Activated CD4-positive, alpha-beta memory T cell treated with anti-CD3 and anti-CD28 coated beads, Interleukin-2, amount 10 ng/mL, durations not matched to agents 7 days and 5 days (primary cell): ENCODE results near the gene TMEM167A. TPM values are rescaled to one million over a fixed set of nuclear protein-coding genes. Genes with fewer than 3 reads are reported as not detected.
A peak's percentile ranks its signal among the peaks of the same experiment; 100 is the strongest.

ENCODE experiments used
- CTCF ChIA-PET: fragments of 350-600 bp; sonication (Branson Sonifier 250); formaldehyde crosslinking; loops from one replicate; lab custom pipeline; 2021; ENCODE audit warnings: antibody characterized with exemption, inconsistent platforms; lab: Charles Lee
- POLR2A ChIA-PET: fragments of 350-600 bp; sonication (Branson Sonifier 250); formaldehyde crosslinking; loops from one replicate; lab custom pipeline; 2021; ENCODE audit warnings: antibody characterized with exemption; lab: Charles Lee
- DNase-seq: peaks from one replicate; pipeline ENCODE4 v3.0.0-alpha.2; 2020
- H3K27ac Mint-ChIP-seq: one replicate; pipeline ENCODE4 v1.8.0; 2021; ENCODE audit warnings: mild to moderate bottlenecking, mixed read lengths
- H3K27me3 Mint-ChIP-seq: one replicate; pipeline ENCODE4 v1.8.0; 2021; ENCODE audit warnings: mixed read lengths
- H3K36me3 Mint-ChIP-seq: one replicate; pipeline ENCODE4 v1.8.0; 2021; ENCODE audit warnings: low read depth, mixed read lengths
- H3K4me1 Mint-ChIP-seq: one replicate; pipeline ENCODE4 v1.8.0; 2021; ENCODE audit warnings: mixed read lengths
- H3K4me3 Mint-ChIP-seq: one replicate; pipeline ENCODE4 v1.8.0; 2021; ENCODE audit warnings: mild to moderate bottlenecking, mixed read lengths
- H3K9me3 Mint-ChIP-seq: one replicate; pipeline ENCODE4 v1.8.0; 2021; ENCODE audit warnings: mixed read lengths
- total RNA-seq, 2 experiments: library from RNA; stranded (reverse); gene quantifications; one replicate each; pipeline ENCODE4 v1.2.3, GENCODE V29; 2021

Gene TMEM167A
- total RNA-seq = 10 to 100 TPM; 78.4 to 81.2 TPM

DNA sequence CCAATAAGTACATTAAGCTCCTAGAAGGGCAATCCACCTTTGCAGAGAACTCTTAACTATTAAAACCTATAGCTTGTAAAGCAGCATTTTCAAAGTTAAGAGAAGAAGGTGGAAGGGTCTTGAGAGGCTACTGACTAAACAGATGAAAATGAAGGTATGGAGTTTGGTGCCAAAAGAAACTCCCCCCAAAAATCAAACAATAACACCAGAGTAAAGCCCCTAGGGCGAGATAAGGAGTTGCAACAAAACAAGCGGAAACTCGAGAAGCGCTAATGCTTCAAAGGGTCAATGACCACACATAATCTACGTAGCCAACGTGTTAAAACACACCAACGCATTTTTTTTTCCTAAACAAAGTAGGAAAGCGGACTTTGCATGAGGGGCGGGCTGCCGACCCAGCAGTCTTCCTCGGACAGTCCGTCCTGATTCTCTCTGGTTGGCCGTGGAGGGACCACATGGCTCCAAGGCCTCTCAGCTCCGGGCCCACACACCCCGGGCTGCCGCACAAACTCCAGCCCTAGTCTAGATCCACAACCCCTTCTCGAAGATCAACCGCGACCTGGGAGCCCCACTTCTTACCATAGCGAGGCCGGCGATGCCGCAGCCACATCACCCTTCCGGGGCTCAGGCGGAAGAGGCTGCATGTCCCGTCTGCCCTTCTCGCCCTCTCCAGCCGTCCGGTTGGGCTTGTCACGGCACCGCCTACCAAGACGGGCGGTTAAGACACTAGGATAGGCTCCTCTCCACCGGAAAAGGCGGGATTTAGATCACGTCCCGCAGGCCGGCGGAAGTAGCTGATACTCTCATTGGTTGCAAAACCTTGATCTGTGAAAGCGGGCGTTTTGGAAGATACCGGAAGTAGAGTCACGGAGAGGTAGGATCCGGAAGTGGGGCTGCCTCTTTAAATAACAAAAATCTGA lies at the start of gene TMEM167A, which contains the start of gene XRCC4:
TSS of gene TMEM167A (minus strand) at position 653 of the 920 bp plus-strand sequence. CDS start at position 582, 71 bp downstream.
TSS of gene XRCC4 (plus strand) at position 806 of the 920 bp plus-strand sequence. CDS start 27,373 bp downstream, outside the sequence.
- Mint-ChIP-seq H3K36me3 (peaks cover 38% of the 10 kb centered on the region), H3K4me3 (peak within 1 kb of the TSS; percentile 91), H3K9me3 (no peaks in the 10 kb centered on the region), H3K27ac (peak within 1 kb of the TSS; percentile 91), H3K4me1 (peaks cover 44% of the 10 kb centered on the region), H3K27me3 (no peaks in the 10 kb centered on the region)
- ChIA-PET CTCF (interaction anchor here (1.0 to 1.2 kb wide), 3 partner anchors 23 to 1226 kb away, joined by 3 to 4 read pairs (median 3); no protein-coding TSS in a partner anchor), POLR2A (interaction anchor here (0.8 to 2.0 kb wide), 10 partner anchors 9 to 798 kb away, joined by 3 to 9 read pairs (median 4); no protein-coding TSS in a partner anchor)
- peak; percentile 96 for DNase-seq

DNA sequence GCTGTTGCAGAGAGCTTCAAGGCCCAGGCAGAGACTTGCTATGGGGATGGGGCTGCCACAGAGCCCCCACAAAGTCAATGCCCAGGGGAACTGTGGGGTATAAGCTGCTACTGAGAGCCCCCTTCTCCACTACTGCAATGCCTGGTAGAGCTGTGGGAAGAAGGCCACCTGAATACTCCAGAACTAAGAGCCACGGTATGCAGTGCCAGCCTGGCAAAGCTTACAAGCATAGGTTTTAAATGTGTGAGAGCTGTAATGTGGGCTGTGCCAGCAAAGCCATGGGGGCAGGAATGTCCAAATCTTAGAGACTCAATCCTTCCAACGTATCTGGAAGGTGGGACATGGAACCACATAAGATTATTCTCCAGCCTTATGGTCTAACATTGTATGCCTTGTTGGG lies 49.3 kb upstream of the TMEM167A start:
- DNase-seq = no peak
- Mint-ChIP-seq H3K27me3 (no peaks in the 10 kb centered on the region), H3K36me3 (peaks cover 5% of the 10 kb centered on the region), H3K4me3 (no peak overlapping the region), H3K9me3 (peaks cover 11% of the 10 kb centered on the region), H3K4me1 (no peaks in the 10 kb centered on the region), H3K27ac (no peak overlapping the region)
- ChIA-PET POLR2A (no interaction called here), CTCF (no interaction called here)

DNA sequence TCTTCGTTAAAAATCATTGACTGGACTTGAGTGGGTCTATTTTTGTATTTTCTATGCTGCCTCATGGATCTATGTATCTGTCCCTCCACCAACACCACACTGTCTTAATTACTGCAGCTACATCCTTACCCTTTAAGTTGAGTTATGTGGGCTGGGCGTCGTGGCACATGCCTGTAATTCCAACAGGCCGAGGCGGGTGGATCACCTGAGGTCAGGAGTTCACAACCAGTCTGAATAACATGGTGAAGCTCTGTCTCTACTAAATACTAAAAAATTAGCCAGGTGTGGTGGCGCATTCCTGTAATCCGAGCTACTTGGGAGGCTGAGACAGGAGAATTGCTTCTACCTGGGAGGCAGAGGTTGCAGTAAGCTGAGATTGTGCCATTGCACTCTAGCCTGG lies 48.4 kb upstream of the TMEM167A start:
- H3K4me3 Mint-ChIP-seq = no peak overlapping the region
- H3K27me3 Mint-ChIP-seq = no peaks in the 10 kb centered on the region
- peaks cover 7% of the 10 kb centered on the region for H3K36me3 Mint-ChIP-seq
- no peak overlapping the region for H3K27ac Mint-ChIP-seq
- peaks cover 8% of the 10 kb centered on the region for H3K9me3 Mint-ChIP-seq
- DNase-seq = no peak
- H3K4me1 Mint-ChIP-seq = no peaks in the 10 kb centered on the region
- ChIA-PET POLR2A (no interaction called here), CTCF (no interaction called here)

- peaks cover 7% of the 10 kb centered on the region for H3K36me3 Mint-ChIP-seq
- no peaks in the 10 kb centered on the region for H3K27me3 Mint-ChIP-seq
- no peak for DNase-seq
- no peaks in the 10 kb centered on the region for H3K4me1 Mint-ChIP-seq
- CTCF ChIA-PET = no interaction called here
- POLR2A ChIA-PET = no interaction called here
- H3K27ac Mint-ChIP-seq = no peak overlapping the region
- H3K9me3 Mint-ChIP-seq = peaks cover 8% of the 10 kb centered on the region
- H3K4me3 Mint-ChIP-seq = no peak overlapping the region
These were observed 47.4 kb upstream of the TMEM167A start for GRCh38 chr5:83124593-83124992.

DNA sequence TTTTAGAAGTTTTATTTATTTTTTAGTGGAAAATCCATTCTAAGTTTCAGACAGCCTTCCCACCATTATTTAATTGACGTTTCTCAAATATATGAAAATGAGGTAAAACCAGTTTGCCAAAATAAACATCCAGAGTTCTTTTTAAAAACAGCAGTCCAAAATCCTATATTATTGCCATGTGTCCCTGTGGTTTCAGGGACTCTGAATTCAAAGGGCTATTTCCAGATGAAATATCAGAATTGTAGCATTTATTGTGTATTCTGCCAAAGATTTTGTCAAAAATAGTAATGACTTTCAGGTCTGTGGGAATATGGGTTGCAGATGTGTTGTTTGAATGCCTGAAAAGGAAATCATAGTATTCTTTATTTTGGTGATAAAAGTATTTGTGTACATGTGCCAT lies 41.8 kb upstream of the TMEM167A start:
- no peak for DNase-seq
- H3K4me1 Mint-ChIP-seq = no peaks in the 10 kb centered on the region
- peaks cover 9% of the 10 kb centered on the region for H3K9me3 Mint-ChIP-seq
- no peaks in the 10 kb centered on the region for H3K27me3 Mint-ChIP-seq
- CTCF ChIA-PET = no interaction called here
- H3K27ac Mint-ChIP-seq = no peak overlapping the region
- H3K4me3 Mint-ChIP-seq = no peak overlapping the region
- peaks cover 14% of the 10 kb centered on the region for H3K36me3 Mint-ChIP-seq
- POLR2A ChIA-PET = no interaction called here

GRCh38 chr5:83118471-83118870 lies 41.3 kb upstream of the TMEM167A start:
- no peak overlapping the region for H3K4me3 Mint-ChIP-seq
- DNase-seq = no peak
- H3K27ac Mint-ChIP-seq = no peak overlapping the region
- CTCF ChIA-PET = no interaction called here
- POLR2A ChIA-PET = no interaction called here
- H3K27me3 Mint-ChIP-seq = no peaks in the 10 kb centered on the region
- H3K36me3 Mint-ChIP-seq = peaks cover 14% of the 10 kb centered on the region
- no peaks in the 10 kb centered on the region for H3K4me1 Mint-ChIP-seq
- peaks cover 9% of the 10 kb centered on the region for H3K9me3 Mint-ChIP-seq

DNA sequence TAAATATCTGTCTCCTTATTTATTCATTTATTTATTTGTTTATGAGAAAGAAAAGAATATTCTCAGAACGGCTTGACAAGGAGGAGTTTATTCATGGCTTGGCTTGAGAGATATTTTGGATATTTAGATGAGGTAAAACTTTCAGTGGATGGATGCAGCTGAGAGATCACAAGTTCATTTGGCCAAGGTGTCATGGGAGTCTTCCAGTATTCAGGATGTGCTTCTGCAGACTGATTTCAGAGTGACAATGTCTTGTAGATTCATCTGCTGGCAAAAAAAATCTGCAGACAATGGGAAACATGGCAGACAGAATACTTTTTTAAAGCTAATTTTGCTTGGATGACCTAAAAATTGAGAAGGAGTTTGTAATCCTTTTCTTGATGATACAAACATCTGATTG lies 38.6 kb upstream of the TMEM167A start:
- Mint-ChIP-seq H3K9me3 (peaks cover 12% of the 10 kb centered on the region), H3K4me1 (no peaks in the 10 kb centered on the region), H3K27me3 (no peaks in the 10 kb centered on the region), H3K4me3 (no peak overlapping the region), H3K36me3 (peaks cover 26% of the 10 kb centered on the region), H3K27ac (no peak overlapping the region)
- CTCF ChIA-PET = no interaction called here
- no peak for DNase-seq
- POLR2A ChIA-PET = no interaction called here

- DNase-seq = no peak
- ChIA-PET POLR2A (no interaction called here), CTCF (no interaction called here)
- H3K9me3 Mint-ChIP-seq = peaks cover 5% of the 10 kb centered on the region
- H3K4me1 Mint-ChIP-seq = no peaks in the 10 kb centered on the region
- no peak overlapping the region for H3K4me3 Mint-ChIP-seq
- peaks cover 13% of the 10 kb centered on the region for H3K36me3 Mint-ChIP-seq
- no peaks in the 10 kb centered on the region for H3K27me3 Mint-ChIP-seq
- no peak overlapping the region for H3K27ac Mint-ChIP-seq
These were observed 32.2 kb upstream of the TMEM167A start for GRCh38 chr5:83109380-83109779.

DNA sequence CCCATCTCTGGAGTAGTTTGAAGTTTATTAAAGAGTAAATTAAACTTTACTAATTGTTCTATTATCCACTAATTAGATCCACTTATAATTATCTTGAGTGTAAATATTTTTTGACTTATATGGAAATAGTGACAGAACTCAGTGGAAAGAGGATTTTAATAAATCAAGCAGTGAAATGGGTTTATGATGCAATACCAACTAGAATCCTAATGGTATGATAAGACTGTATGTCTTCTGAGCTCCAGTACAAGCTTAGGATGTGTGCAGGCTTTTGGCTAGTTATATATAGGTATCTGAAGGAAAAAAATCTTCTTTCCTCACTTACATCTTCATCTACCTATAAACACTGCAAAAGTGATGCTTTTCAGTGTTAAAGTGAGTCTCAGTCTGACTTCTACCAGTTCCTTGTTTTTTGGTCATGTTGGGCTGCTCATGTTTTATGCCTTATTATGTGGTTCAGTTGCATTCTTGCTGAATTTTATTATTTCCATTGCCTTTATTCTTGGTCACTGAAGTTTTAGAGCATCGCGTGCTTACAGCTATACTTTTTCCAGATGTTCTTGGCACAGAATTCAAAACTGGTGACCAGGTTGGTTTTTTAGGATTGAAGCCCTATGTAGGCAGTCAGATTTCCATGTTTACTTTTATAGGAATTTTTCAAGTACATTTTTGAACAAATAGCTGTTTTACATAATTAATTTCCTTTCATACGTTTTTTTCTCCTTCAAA lies 30.7 kb upstream of the TMEM167A start:
- CTCF ChIA-PET = no interaction called here
- POLR2A ChIA-PET = no interaction called here
- Mint-ChIP-seq H3K27ac (no peak overlapping the region), H3K36me3 (peaks cover 8% of the 10 kb centered on the region), H3K4me3 (no peak overlapping the region), H3K4me1 (no peaks in the 10 kb centered on the region), H3K9me3 (peaks cover 2% of the 10 kb centered on the region), H3K27me3 (no peaks in the 10 kb centered on the region)
- DNase-seq = no peak

- no peaks in the 10 kb centered on the region for H3K36me3 Mint-ChIP-seq
These were observed 26.8 kb upstream of the TMEM167A start for GRCh38 chr5:83104021-83104420.

DNA sequence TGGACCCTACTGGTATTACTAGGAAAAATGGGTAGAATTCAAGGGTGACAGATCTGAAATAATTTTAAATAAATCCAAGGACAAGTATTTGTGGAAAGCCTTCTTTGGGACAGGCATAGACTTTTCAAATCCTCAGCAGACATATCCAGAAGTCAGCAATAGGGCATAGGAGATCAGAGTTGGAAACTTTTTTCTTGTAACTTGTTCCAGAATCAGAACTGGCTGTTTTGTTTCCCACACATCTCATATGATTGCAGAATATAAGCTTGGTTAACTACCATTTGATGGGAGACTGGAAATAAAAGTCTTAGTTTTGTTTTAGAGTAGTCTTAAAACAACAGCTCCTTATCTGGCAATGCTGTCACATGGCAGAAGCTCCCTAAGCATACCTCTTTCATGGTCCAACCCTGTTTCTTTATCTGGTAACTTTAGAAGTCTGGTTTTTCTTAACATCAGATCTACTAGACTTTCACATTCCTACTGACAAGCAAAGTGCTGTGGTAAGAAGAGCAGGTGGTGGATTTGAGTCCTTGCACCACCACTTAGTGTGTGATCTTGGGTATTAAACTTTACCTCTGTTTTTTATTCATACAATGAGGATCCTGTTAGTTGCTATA lies 25.3 kb upstream of the TMEM167A start:
- Mint-ChIP-seq H3K27ac (no peak overlapping the region), H3K4me1 (no peaks in the 10 kb centered on the region), H3K27me3 (no peaks in the 10 kb centered on the region), H3K9me3 (peaks cover 2% of the 10 kb centered on the region), H3K4me3 (no peak overlapping the region), H3K36me3 (no peaks in the 10 kb centered on the region)
- ChIA-PET CTCF (no interaction called here), POLR2A (no interaction called here)
- DNase-seq = no peak

More at GRCh38 chr5:83104021-83104420, 26.8 kb upstream of the TMEM167A start:
- no peak for DNase-seq
- Mint-ChIP-seq H3K4me1 (no peaks in the 10 kb centered on the region), H3K9me3 (peaks cover 2% of the 10 kb centered on the region), H3K4me3 (no peak overlapping the region), H3K27ac (no peak overlapping the region), H3K27me3 (no peaks in the 10 kb centered on the region)
- ChIA-PET POLR2A (no interaction called here), CTCF (no interaction called here)

DNA sequence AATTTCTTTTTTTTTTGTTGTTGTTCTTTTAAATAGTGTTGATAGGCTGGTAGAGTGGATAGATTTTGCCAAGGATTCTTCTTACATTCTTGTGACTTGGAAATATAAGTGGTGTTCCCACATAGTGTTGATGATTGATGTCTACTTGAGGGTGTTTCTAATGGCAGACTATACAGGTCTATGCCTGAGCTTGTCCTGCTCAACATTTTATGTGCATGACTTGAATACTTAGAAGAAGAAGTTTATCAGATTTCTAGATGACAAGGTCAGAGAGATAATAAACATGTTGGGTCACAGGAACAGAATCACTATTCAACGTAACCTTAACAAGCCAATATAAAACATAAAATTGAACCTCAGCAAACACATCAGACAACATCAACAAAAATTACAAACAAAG lies 24.3 kb upstream of the TMEM167A start:
- ChIA-PET CTCF (no interaction called here), POLR2A (no interaction called here)
- DNase-seq = no peak
- Mint-ChIP-seq H3K36me3 (no peaks in the 10 kb centered on the region), H3K9me3 (peaks cover 2% of the 10 kb centered on the region), H3K4me3 (no peak overlapping the region), H3K27ac (no peak overlapping the region), H3K27me3 (no peaks in the 10 kb centered on the region), H3K4me1 (no peaks in the 10 kb centered on the region)

GRCh38 chr5:83099445-83099844 lies 22.3 kb upstream of the TMEM167A start:
- H3K27me3 Mint-ChIP-seq = no peaks in the 10 kb centered on the region
- ChIA-PET CTCF (no interaction called here), POLR2A (no interaction called here)
- H3K27ac Mint-ChIP-seq = no peak overlapping the region
- peaks cover 4% of the 10 kb centered on the region for H3K36me3 Mint-ChIP-seq
- no peak overlapping the region for H3K4me3 Mint-ChIP-seq
- DNase-seq = no peak
- no peaks in the 10 kb centered on the region for H3K4me1 Mint-ChIP-seq
- H3K9me3 Mint-ChIP-seq = peaks cover 2% of the 10 kb centered on the region
